Skin of body (tissue), 3 donors: Measurements from ENCODE around the gene GOLGA8K. TPM values are rescaled to one million over a fixed set of nuclear protein-coding genes. Genes with fewer than 3 reads are reported as not detected.
"Not testable (repeated sequence)": the region's sequence is repeated elsewhere in the genome, so short reads cannot be mapped to it uniquely, and the experiment has no call there.

Experiments
- DNase-seq: peaks from one replicate; lab custom pipeline; 2025; lab: John Stamatoyannopoulos, UW
- small RNA-seq: library from RNA; depleted of rRNA; stranded (forward); fragments of <200 nt; gene quantifications from one replicate; pipeline ENCODE3, GENCODE V24; 2014; ENCODE audit warnings: low replicate concordance
- total RNA-seq: library from RNA; depleted of rRNA; stranded (reverse); fragments of >200 nt; gene quantifications from one replicate; pipeline ENCODE4 v1.2.3, GENCODE V29; 2014

Gene GOLGA8K
- total RNA-seq, 1 donor from 2014 or later, result 0.30 TPM

DNA sequence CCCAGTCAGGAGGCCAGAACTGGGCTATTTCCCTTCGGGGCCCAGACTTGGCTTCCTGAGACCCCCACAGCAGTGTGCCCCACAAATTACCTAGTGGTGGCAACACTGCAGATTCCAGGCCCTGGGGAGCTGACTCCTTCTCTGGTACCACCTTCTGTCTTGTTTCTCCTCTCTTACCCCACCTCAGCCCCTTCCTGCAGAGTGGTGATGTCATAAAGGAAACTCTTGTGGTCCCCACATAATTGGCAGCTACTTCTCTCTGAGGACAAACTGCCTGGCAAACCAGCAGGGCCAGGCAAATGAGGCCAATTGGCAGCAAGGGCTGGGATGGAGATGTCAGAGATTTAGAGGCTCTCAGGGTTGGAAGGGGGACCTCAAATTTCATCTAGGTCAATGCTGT lies 44.6 kb downstream of the GOLGA8K start:
- not testable (repeated sequence) for DNase-seq

DNA sequence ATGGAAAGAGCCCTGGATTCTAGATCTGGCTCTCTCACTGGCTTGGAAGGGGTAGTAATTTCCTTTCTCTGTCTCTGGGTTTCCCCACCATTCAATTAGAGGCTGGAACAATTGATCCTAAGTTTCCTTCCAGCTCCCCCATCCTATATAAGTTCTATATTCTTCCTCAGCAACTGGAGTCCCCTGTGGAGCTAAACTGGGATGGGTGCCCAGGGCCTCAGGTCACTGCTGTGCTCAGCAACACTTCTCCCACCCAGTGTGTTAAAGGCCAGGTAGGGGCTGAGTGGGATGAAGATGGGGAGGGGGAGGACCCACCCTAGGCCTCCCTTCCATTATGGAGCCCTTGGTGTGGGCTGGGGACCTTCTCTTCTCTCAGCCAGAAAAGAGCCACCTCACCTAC lies 46.2 kb downstream of the GOLGA8K start:
- not testable (repeated sequence) for DNase-seq

DNA sequence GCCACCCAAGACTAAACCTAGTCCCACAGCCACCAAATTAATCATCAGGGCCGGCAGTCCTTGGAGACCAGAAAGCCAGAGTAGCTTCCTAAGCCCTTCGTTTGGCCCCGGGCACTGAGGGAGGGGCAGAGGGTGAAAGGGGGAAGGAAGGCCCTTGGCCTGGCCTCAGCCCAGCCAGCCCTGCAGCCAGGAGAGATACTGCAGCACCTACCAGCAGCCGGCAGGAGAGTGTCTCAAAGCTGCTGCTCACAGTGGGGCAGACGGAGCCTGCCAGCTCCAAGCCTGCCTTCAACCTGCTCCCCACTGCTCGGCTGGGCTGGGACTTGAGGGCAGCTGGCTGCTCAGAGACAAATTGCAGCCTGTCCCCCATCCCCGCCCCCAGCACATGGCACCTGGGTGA lies 50.3 kb downstream of the GOLGA8K start:
- DNase-seq, result not testable (repeated sequence)

DNA sequence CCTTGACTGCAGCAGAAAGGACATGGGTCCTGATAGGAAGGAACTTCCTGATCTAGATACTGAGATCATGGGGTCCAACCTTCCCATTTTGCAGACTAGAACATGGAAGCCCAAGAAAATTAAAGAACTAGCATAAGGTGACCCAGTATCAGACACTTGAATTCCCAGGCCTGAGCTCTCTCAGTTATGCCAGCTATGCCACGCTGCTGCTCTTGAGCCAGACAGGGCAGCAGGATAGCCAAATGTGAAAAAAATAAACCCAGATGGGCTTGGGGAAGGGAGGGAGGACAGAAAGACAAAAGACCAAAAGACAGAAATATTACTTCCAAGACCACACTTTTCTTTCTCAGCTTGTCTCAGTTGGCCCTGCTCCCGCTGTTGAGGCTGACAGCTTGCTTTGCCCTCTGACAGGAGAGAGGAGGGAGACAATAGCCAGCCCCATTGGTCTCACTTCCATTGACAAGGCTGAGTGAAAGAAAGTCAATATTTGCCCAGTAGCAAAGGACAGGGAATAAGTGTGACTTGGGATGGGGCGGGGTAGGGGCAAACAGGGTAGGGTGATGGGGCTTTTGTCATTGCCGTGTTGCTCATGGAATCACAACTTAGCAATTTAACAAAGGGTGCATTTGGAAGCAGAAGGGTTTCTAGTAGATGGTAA lies 52.4 kb downstream of the GOLGA8K start:
- DNase-seq, result not testable (repeated sequence)

DNA sequence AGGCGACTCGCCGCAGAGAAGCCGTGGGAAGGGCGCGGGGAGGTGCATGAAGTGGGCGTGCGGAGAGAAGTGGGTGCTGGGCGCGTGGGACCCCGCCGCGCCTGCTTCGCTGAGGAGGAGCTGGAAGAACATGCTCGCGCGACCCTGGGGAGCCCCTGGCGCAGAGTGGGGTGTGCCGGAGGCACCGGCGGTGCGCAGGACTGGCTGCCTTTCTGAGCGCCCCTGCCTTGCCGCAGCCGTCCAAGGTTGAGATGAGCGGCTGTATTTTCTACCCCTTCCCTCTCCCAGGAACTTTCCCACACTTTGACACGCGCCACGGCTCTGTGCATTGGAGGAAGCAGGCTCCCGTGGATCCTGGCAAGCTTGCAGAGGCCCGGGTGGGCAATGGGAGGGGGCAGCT lies 56.1 kb downstream of the GOLGA8K start:
- not testable (repeated sequence) for DNase-seq

DNA sequence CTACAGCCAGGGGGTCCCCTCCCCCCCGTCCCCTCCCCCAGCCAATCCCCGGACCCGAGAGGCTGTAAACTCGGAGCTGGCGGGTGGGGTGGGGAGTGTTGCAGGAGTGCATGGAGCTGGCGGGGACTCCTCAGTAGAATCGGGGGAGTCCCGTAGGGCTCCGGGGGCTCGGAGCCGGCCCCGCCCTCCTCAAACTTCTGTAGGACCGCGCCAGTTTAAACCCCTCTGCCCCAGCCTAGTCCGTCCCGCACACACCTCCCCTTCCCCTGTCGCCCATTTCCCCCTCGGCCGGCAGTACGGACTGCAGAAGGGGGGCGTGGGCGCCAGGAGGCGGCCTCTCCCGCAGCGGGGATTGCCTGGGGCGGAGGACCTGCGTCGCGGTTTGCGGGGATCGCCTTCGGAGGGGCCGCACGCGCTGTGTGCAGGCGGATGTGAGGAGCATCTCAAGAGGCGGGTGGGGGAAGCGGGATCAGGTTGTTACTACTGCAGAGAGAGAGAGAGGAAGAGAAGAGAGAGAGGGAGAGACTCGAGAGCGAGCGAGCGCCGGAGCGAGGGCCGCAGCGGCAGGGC lies 57.0 kb downstream of the GOLGA8K start:
- not testable (repeated sequence) for DNase-seq

DNA sequence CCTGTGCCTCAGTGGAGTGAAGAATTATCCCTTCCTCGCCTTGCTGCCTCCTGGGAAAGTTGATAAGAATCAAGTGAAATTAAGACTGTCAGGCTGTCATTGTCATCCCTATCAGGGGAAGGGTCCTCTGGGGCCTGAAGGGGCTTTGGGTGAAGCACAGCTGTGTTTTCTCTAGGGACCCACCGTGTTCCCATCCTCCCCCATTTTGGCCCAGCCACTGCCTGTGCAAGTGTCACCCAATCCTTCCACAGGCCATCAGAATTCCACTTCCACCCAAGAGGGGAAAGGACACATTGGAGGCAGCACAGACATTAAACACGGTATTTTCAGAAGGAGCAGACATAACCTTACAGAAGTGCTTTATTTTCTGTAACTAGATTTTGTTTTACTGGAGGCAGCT lies 59.2 kb downstream of the GOLGA8K start:
- DNase-seq, result not testable (repeated sequence)

Small RNAs within 50 kb of the gene (small RNA-seq; reads per million reads assigned to genes)
- not detected for gene RF00096
- gene RN7SL185P, result not detected
- not detected for gene RN7SL539P

Other genes with a start within 250 kb of the GOLGA8K start
- gene GOLGA8O, start 52.3 kb upstream of the GOLGA8K start, total RNA-seq, result 0.39 TPM
- gene GOLGA8N, start 190.2 kb upstream of the GOLGA8K start, total RNA-seq, result 14.3 TPM
- gene ARHGAP11A, start 212.2 kb upstream of the GOLGA8K start, total RNA-seq, result 13.2 TPM
- 5.0 TPM for gene SCG5, start 238.4 kb upstream of the GOLGA8K start, total RNA-seq